ENCODE data around the gene CFAP74.

DNA sequence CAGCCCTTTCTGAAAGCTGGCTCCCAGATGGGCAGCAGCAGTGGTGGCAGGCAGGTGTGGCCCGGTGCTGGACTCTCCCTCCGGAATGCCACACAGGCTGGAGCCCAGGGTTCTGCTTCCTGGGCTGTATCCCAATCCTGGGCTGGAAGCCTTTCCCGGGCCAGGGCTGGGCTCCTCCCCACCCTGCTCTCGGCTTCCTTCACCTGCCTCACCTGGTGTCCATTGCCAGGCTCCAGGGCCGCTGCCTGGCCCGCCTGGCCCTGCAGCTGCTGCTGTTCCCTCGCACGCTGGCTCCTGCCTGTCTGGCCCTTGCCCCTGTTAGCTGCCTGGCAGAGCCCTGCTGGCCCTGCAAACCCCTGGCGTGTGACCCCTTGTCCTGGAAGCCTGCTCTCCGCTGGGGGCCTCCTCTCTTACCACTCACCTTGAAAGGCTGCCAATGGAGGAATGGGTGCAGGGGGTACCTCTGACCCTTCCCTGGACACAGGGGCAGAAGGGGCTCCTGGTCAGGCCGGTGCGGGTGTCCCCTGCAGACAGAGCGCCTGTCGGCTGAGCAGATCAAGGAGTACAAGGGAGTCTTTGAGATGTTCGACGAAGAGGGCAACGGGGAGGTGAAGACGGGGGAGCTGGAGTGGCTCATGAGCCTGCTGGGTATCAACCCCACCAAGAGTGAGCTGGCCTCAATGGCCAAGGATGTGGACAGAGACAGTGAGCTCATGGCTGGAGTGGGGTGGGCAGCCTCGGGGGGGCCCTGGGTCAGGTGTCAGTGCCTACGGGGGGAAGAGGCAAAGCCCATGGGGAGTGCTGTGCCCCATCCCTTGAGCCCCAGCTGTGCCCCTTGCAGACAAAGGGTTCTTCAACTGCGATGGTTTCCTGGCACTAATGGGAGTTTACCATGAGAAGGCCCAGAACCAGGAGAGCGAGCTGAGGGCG lies 87.4 kb downstream of the CFAP74 start:
- TF ChIP-seq, protein P1, sequence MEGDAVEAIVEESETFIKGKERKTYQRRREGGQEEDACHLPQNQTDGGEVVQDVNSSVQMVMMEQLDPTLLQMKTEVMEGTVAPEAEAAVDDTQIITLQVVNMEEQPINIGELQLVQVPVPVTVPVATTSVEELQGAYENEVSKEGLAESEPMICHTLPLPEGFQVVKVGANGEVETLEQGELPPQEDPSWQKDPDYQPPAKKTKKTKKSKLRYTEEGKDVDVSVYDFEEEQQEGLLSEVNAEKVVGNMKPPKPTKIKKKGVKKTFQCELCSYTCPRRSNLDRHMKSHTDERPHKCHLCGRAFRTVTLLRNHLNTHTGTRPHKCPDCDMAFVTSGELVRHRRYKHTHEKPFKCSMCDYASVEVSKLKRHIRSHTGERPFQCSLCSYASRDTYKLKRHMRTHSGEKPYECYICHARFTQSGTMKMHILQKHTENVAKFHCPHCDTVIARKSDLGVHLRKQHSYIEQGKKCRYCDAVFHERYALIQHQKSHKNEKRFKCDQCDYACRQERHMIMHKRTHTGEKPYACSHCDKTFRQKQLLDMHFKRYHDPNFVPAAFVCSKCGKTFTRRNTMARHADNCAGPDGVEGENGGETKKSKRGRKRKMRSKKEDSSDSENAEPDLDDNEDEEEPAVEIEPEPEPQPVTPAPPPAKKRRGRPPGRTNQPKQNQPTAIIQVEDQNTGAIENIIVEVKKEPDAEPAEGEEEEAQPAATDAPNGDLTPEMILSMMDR (IDR thresholded peaks at IDR 0.05; ENCODE audit: borderline replicate concordance, extremely low read depth, low read length, poor library complexity, severe bottlenecking): no peak
- TF ChIP-seq EZH2 (IDR thresholded peaks at IDR 0.05; ENCODE audit: borderline replicate concordance, low read depth, low read length, severe bottlenecking): no peak

Measured in DND-41 (cell line).